Spinal cord (tissue), 10 donors: Measurements from ENCODE around the gene FBXO21. TPM values are rescaled to one million over a fixed set of nuclear protein-coding genes. Genes with fewer than 3 reads are reported as not detected.
"Not testable (repeated sequence)": the region's sequence is repeated elsewhere in the genome, so short reads cannot be mapped to it uniquely, and the experiment has no call there.

Source experiments
- DNase-seq, 6 donors: peaks; one replicate each; pipeline versions ENCODE4 v3.0.0 to v3.0.0-alpha.2; 2013 to 2015; ENCODE audit warnings: low spot score in 6 of 6, low read depth in 4 of 6
- H3K27ac ChIP-seq: one replicate; pipeline ENCODE4 v1.5.1; 2013; ENCODE audit warnings: low read depth, low read length, control low read depth
- H3K27me3 ChIP-seq: one replicate; pipeline ENCODE4 v1.6.1; 2013; ENCODE audit warnings: low read length; ENCODE audit not compliant: control insufficient read depth, insufficient read depth
- H3K36me3 ChIP-seq: one replicate; pipeline ENCODE4 v1.6.1; 2013; ENCODE audit warnings: low read length; ENCODE audit not compliant: control insufficient read depth, insufficient read depth
- H3K4me1 ChIP-seq: one replicate; pipeline ENCODE4 v1.6.1; 2013; ENCODE audit warnings: low read length; ENCODE audit not compliant: control insufficient read depth, insufficient read depth
- H3K4me3 ChIP-seq: one replicate; pipeline ENCODE4 v1.5.1; 2013; ENCODE audit warnings: low read depth, low read length, control low read depth
- H3K9me3 ChIP-seq: one replicate; pipeline ENCODE4 v1.6.1; 2013; ENCODE audit warnings: low read length; ENCODE audit not compliant: control insufficient read depth, insufficient read depth
- WGBS: methylation state at CpG from one replicate; pipeline ENCODE4 v1.1.5; 2013; ENCODE audit warnings: missing lambda C conversion rate; ENCODE audit not compliant: insufficient coverage; 5-methylcytosine and 5-hydroxymethylcytosine counted together
- polyA plus RNA-seq, 2 donors: library from polyadenylated mRNA; unstranded; fragments of 120-200 nt; gene quantifications; one replicate each; pipeline ENCODE4 v1.2.1, GENCODE V29; 2013; ENCODE audit not compliant: insufficient read length in 2 of 2
- total RNA-seq, 2 donors: library from RNA; depleted of rRNA in 1 of 2; stranded (reverse); fragments of 120-200 nt in 1 of 2; fragments of >200 nt in 1 of 2; gene quantifications; one replicate each; pipeline versions ENCODE4 v1.2.3 to v1.2.4, GENCODE V29; 2013 to 2014
- donor health status: healthy.

The FBXO21 gene
- total and polyA plus RNA-seq, 4 donors = 60.3 to 94.2 (median 75.3) TPM

- Histone ChIP-seq H3K36me3 (no peaks in the 10 kb centered on the region), H3K27me3 (peaks cover under 1% of the 10 kb centered on the region), H3K4me1 (no peaks in the 10 kb centered on the region), H3K9me3 (no peaks in the 10 kb centered on the region), H3K4me3 (no peak overlapping the region), H3K27ac (no peak overlapping the region)
- WGBS = 100% methylated on average over 1 of the region's 6 CpGs
- no peak for DNase-seq
Observed at GRCh38 chr12:117225179-117225578, 34.9 kb upstream of the FBXO21 start.

GRCh38 chr12:117220947-117221346 lies 30.7 kb upstream of the FBXO21 start:
- WGBS = 88% methylated on average over 4 of the region's 5 CpGs
- not testable (repeated sequence) for H3K9me3 ChIP-seq, H3K27me3 ChIP-seq, H3K4me1 ChIP-seq, H3K27ac ChIP-seq, H3K4me3 ChIP-seq, H3K36me3 ChIP-seq, DNase-seq

- H3K27me3 ChIP-seq = peaks cover 6% of the 10 kb centered on the region
- no peak overlapping the region for H3K27ac ChIP-seq
- H3K4me1 ChIP-seq = no peaks in the 10 kb centered on the region
- H3K36me3 ChIP-seq = no peaks in the 10 kb centered on the region
- H3K9me3 ChIP-seq = no peaks in the 10 kb centered on the region
- no peak for DNase-seq
- WGBS = 81% methylated on average over 4 of the region's 7 CpGs
- no peak overlapping the region for H3K4me3 ChIP-seq
Observed at GRCh38 chr12:117218149-117218548, 27.9 kb upstream of the FBXO21 start.

GRCh38 chr12:117216686-117217085 lies 26.4 kb upstream of the FBXO21 start:
- WGBS = 83% methylated on average over 5 of the region's 5 CpGs

GRCh38 chr12:117214797-117215196 lies 24.5 kb upstream of the FBXO21 start:
- no peaks in the 10 kb centered on the region for H3K9me3 ChIP-seq
- no peaks in the 10 kb centered on the region for H3K4me1 ChIP-seq
- H3K4me3 ChIP-seq = no peak overlapping the region
- 78% methylated on average over 7 of the region's 10 CpGs for WGBS
- H3K27ac ChIP-seq = no peak overlapping the region
- no peaks in the 10 kb centered on the region for H3K36me3 ChIP-seq
- DNase-seq = no peak
- peaks cover 2% of the 10 kb centered on the region for H3K27me3 ChIP-seq

More at GRCh38 chr12:117216686-117217085, 26.4 kb upstream of the FBXO21 start:
- no peak for DNase-seq
- Histone ChIP-seq H3K27ac (no peak overlapping the region), H3K4me1 (no peaks in the 10 kb centered on the region), H3K36me3 (no peaks in the 10 kb centered on the region), H3K4me3 (no peak overlapping the region), H3K9me3 (no peaks in the 10 kb centered on the region), H3K27me3 (peaks cover 6% of the 10 kb centered on the region)

GRCh38 chr12:117213295-117213808 lies 23.1 kb upstream of the FBXO21 start:
- DNase-seq = no peak
- Histone ChIP-seq H3K4me1 (no peaks in the 10 kb centered on the region), H3K27me3 (peaks cover 2% of the 10 kb centered on the region), H3K9me3 (no peaks in the 10 kb centered on the region), H3K4me3 (no peak overlapping the region), H3K36me3 (no peaks in the 10 kb centered on the region), H3K27ac (no peak overlapping the region)
- no CpG with 5 or more reads among the region's 2 CpGs for WGBS

- no peaks in the 10 kb centered on the region for H3K9me3 ChIP-seq
- peak; percentile 79 to 97 (median 85) for DNase-seq
- no peaks in the 10 kb centered on the region for H3K27me3 ChIP-seq
- no peaks in the 10 kb centered on the region for H3K36me3 ChIP-seq
- no peak overlapping the region for H3K4me3 ChIP-seq
- 13% methylated on average over 5 of the region's 7 CpGs for WGBS
- H3K4me1 ChIP-seq = no peaks in the 10 kb centered on the region
- no peak overlapping the region for H3K27ac ChIP-seq
Observed at GRCh38 chr12:117212563-117213190, 22.4 kb upstream of the FBXO21 start.

GRCh38 chr12:117210266-117210918 lies 20.1 kb upstream of the FBXO21 start:
- WGBS = 78% methylated on average over 6 of the region's 6 CpGs
- no peak for DNase-seq

GRCh38 chr12:117209626-117210025 lies 19.4 kb upstream of the FBXO21 start:
- H3K4me3 ChIP-seq = no peak overlapping the region
- no peak overlapping the region for H3K27ac ChIP-seq
- no peaks in the 10 kb centered on the region for H3K4me1 ChIP-seq
- no peaks in the 10 kb centered on the region for H3K27me3 ChIP-seq
- H3K36me3 ChIP-seq = no peaks in the 10 kb centered on the region
- no peak for DNase-seq
- WGBS = 77% methylated on average over 2 of the region's 3 CpGs
- H3K9me3 ChIP-seq = no peaks in the 10 kb centered on the region

More at GRCh38 chr12:117210266-117210918, 20.1 kb upstream of the FBXO21 start:
- Histone ChIP-seq H3K27ac (no peak overlapping the region), H3K4me1 (no peaks in the 10 kb centered on the region), H3K4me3 (no peak overlapping the region), H3K36me3 (no peaks in the 10 kb centered on the region), H3K9me3 (no peaks in the 10 kb centered on the region), H3K27me3 (no peaks in the 10 kb centered on the region)
